NCI-H146 (cell line): ENCODE data around the gene CACNA1D.

Experiments used
- DNase-seq: peaks from one replicate; lab custom pipeline; 2025; lab: John Stamatoyannopoulos, UW

The CACNA1D gene

DNA sequence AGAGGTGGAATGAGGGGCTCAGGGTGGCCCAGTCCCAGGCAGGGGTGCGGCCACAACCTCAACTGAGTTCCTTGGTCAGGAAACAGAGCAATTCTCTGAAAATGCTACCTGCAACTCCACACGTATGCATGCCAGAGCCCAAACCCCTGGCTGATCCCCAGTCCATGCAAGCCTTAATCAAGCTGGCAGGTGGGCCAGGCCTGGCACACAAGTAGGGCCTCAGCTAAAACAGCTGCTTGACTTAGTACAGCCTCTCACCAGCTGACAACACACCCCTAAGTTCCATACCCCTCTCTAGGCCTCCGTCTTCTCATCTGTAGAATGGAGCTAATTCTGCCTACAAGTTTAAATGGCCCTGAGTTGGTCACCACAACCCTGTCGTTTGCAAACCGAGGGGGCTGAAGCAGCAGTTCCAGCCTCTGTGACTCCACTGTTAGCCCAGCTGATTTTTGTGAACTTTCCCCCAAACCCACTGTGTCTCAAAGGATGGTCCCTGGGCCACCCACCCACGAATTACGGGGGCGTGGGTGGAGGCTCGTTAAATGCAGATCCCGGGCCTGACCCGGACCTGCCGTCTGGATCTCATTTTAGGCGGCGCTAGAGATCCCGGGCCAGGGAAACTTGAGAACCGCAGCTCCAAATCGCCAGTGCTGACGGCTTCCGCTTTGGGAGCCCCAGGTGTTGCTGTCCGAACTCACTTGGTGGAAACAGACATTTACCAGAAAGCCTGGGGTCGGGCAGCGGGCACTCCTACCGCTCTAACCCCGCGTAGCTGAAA is 350.9 kb downstream of the CACNA1D start:
- peak; percentile 29 for DNase-seq

DNA sequence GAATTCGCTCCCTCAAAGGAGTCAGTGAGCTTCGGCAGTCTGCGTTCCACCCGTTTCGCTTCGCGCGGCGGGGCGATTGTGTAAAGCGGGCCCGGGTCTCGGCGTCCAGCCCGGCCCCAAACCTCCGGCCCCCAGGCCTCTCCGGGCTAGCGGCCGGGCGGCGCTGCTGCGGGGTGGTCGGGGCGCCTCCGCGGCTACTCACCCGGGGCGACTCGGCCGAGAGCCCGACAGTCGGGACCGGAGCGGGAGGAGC is 351.4 kb downstream of the CACNA1D start:
- no peak for DNase-seq

DNA sequence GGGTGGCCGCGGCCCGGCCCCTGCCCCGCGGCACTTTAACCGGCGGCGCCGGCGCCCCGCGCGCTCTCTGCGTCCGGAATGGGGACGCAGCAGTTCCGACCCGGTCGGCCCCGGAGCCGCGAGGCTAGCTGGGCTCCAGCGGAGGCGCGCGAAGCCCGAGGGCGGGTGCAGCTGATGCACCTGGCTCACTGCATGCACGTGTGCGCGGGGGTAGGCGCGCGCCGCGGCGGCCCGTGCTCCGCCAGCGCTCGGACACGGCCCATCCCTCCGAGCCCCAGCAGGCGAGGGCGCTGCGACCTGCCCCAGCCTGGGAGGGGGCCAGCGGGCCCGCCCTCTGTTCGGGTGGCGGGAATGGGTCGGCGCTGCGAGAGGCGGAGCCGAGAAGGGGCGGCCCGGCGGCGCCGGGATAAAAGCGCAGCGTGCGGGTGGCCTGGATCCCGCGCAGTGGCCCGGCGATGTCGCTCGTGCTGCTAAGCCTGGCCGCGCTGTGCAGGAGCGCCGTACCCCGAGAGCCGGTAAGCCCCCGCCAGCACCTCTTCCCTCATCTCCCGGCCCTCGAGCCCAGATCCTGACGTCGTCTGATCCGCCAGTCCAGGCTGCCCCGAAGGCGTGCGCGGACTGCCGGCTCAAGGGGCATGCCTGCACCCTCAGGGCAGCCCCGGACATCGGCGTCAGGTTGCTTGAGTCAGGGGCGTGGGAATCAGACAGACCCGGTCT is 351.9 kb downstream of the CACNA1D start, which contains the start of the genes CHDH and IL17RB:
Gene CHDH, minus strand, starts transcription at position 286 of the 717 bp plus-strand sequence. CDS start 22,411 bp downstream, outside the sequence.
Gene IL17RB, plus strand, starts transcription at position 435 of the 717 bp plus-strand sequence. Its CDS starts 21 bp downstream, at position 456.
- DNase-seq: peak; percentile 76

DNA sequence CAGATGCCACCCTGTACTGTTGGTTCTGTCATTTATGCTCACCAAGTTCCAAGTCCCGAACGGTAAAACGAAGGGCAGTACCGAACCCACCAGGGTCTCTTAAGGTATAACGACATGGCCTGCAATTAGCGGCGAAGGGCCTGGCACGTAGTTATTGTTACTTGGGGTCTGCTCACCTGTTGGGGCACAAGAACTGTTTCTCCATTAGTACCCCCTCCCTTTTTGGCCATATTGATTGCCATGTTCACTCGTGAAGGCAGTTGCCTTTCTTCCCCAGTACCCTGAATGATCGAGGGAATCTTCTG is 352.4 kb downstream of the CACNA1D start:
- peak; percentile 24 for DNase-seq

DNA sequence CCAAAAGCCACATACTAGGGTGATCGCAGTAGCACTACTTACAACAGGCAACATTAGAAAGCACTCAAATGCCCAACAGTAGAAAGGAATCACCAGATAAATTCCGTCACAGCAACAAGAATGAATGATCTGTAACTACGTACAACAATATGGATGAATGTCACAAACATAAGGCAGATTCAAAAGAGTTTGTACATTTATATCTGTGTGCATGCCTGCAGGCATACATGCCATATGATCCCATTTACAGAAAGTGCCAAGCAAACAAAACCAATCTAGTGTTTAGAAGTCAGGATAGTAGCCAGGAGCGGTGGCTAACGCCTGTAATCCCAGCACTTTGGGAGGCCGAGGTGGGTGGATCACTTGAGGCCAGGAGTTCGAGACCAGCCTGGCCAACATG is 355.5 kb downstream of the CACNA1D start:
- no peak for DNase-seq

DNA sequence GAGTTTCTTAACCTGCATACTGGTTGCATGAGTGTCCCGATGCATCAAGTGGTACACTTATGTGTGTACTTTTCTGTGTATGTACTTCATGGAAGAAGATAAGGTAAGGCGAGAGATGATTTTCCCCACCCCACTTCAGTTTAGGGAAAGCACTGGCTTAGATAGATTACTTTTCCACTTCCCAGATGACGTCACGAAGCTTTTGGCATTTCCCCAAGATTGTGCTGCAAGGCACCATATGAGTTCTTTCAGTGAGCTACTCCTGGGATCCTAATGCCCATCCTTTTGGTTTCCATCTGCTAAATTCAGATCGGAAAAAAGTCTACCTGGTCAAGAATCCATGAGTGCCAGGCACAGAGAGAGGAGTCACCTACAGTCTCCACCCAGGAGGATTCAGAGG is 356.5 kb downstream of the CACNA1D start:
- no peak for DNase-seq

DNA sequence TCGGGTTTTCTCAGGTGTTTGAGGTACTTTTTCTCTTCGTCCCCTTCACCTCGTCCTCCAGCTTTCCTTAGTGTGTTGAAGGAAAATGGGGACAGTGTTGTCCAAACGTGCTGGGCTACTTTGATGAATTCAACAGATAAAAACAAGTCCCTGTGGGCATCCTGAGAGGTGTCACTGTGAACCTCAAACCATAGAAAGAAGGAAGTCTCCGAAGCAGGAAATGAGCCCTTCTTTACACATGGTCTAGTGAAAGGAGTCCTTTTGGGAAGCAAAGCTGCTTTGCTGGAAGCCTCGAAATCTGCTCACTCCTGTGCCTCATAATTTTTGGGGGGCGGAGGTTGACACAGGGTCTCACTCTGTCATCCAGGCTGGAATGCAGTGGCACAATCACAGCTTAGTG is 362.6 kb downstream of the CACNA1D start:
- DNase-seq: no peak

DNA sequence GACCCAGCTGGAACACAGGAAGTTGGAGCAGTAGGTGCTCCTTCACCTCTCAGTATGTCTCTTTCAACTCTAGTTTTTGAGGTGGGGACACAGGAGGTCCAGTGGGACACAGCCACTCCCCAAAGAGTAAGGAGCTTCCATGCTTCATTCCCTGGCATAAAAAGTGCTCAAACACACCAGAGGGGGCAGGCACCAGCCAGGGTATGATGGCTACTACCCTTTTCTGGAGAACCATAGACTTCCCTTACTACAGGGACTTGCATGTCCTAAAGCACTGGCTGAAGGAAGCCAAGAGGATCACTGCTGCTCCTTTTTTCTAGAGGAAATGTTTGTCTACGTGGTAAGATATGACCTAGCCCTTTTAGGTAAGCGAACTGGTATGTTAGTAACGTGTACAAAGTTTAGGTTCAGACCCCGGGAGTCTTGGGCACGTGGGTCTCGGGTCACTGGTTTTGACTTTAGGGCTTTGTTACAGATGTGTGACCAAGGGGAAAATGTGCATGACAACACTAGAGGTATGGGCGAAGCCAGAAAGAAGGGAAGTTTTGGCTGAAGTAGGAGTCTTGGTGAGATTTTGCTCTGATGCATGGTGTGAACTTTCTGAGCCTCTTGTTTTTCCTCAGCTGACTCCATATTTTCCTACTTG is 363.8 kb downstream of the CACNA1D start:
- no peak for DNase-seq

DNA sequence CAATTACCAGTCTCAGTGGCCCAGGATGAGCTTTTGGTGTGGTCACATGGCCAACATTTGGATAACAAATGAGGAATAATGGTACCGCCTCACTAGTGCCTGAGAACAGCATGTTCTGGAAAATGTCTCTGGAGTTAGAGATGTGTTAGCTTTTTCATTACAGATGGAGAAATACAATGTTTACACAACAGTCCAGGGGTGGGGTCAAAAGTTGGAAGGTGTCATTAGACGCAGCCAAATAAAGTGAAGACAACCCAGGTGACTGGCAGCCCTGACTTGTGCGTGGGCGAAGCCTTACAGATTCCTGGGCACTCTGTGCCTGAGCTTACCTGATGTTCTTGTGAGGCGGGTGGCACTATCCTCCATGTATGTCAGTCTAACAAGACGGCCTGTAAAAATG is 364.8 kb downstream of the CACNA1D start:
- DNase-seq: no peak

DNA sequence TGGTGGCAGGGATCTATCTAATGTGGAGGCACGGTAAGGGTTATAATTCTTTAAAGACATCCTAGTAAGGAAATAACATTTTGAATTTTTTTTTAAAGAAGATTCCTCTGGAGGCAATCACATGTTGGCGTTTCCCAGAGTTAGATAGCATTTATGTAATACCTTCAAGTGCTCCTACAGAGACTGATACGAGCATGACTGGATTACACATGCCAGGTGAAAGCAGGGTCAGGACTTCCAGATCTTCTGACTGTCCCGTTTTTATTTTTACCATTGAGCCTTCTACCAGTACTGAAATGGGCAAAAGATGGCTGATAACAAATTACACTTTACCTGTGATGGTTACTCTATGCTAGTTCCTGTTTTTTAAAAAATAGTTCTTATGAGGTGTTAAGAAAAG is 365.8 kb downstream of the CACNA1D start:
- no peak for DNase-seq

DNA sequence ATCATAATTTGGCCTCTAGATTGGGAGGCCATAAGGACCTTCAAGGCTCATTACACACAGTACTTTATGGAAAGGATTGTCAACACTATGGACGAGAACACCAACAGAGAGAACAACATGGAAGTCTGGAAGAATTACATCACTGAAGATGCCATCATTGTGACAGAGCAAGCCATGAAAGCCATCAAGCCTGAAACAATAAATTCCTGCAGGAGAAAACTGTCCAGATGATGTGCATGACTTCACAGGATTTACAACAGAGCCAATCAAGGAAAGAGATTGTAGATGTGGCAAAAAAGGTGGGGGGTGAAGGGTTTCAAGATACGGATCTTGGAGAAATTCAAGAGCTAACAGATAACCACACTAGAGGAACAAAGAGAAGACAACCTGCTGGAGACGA is 367.8 kb downstream of the CACNA1D start:
- no peak for DNase-seq

DNA sequence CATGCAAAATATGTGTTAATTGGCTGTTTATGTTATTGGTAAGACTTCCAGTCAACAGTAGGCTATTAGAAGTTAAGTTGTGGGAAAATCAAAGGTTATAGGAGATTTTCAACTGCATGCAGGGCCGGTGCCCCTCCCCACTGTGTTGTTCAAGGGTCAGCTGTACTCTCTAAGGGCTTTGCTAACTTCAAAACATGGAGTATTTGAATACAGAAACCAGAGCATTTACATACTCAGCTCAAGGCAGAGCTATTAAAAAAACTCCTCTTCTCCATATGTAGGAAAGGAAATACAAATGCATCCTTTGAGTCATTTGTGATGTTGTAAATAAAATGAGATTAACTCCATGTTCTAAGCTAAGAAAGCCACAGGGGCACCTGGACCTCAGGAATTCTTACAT is 368.7 kb downstream of the CACNA1D start:
- no peak for DNase-seq
